ENCODE results near the gene RIT2. TPM values are rescaled to one million over a fixed set of nuclear protein-coding genes. Genes with fewer than 3 reads are reported as not detected.
"Not testable (repeated sequence)": the region's sequence is repeated elsewhere in the genome, so short reads cannot be mapped to it uniquely, and the experiment has no call there.

Gene RIT2
- total and polyA plus RNA-seq, 2 experiments from 2014 or later, result not detected

- H3K4me3 ChIP-seq, result no peak overlapping the region
- TF ChIP-seq, protein P1, sequence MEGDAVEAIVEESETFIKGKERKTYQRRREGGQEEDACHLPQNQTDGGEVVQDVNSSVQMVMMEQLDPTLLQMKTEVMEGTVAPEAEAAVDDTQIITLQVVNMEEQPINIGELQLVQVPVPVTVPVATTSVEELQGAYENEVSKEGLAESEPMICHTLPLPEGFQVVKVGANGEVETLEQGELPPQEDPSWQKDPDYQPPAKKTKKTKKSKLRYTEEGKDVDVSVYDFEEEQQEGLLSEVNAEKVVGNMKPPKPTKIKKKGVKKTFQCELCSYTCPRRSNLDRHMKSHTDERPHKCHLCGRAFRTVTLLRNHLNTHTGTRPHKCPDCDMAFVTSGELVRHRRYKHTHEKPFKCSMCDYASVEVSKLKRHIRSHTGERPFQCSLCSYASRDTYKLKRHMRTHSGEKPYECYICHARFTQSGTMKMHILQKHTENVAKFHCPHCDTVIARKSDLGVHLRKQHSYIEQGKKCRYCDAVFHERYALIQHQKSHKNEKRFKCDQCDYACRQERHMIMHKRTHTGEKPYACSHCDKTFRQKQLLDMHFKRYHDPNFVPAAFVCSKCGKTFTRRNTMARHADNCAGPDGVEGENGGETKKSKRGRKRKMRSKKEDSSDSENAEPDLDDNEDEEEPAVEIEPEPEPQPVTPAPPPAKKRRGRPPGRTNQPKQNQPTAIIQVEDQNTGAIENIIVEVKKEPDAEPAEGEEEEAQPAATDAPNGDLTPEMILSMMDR (IDR thresholded peaks at IDR 0.05; ENCODE audit: low read depth, low read length), result no peak
- H3K27me3 ChIP-seq, result no peaks in the 10 kb centered on the region
- H3K9me3 ChIP-seq (ENCODE audit: low read depth), result no peaks in the 10 kb centered on the region
- DNase-seq (ENCODE audit: low read depth in 1 of 2, low spot score in 1 of 2), result peak in 1 of 2 donors; percentile 63
- no peaks in the 10 kb centered on the region for H3K4me1 ChIP-seq (ENCODE audit: low read depth)
- no peaks in the 10 kb centered on the region for H3K36me3 ChIP-seq
- no peak overlapping the region for H3K27ac ChIP-seq
These were observed 313.8 kb downstream of the RIT2 start for GRCh38 chr18:42801706-42802105.

GRCh38 chr18:42798606-42799170 is 316.8 kb downstream of the RIT2 start:
- TF ChIP-seq, protein P1 (IDR thresholded peaks at IDR 0.05; ENCODE audit: low read depth, low read length), result no peak
- no peaks in the 10 kb centered on the region for H3K36me3 ChIP-seq
- H3K4me1 ChIP-seq (ENCODE audit: low read depth), result no peaks in the 10 kb centered on the region
- H3K4me3 ChIP-seq, result no peak overlapping the region
- H3K9me3 ChIP-seq (ENCODE audit: low read depth), result no peaks in the 10 kb centered on the region
- no peak overlapping the region for H3K27ac ChIP-seq
- no peaks in the 10 kb centered on the region for H3K27me3 ChIP-seq
- no peak for DNase-seq (ENCODE audit: low read depth in 1 of 2, low spot score in 1 of 2)

- H3K4me1 ChIP-seq (ENCODE audit: low read depth); H3K27me3 ChIP-seq; H3K27ac ChIP-seq; H3K9me3 ChIP-seq (ENCODE audit: low read depth); DNase-seq (ENCODE audit: low read depth in 1 of 2, low spot score in 1 of 2); H3K4me3 ChIP-seq; H3K36me3 ChIP-seq: not testable (repeated sequence)
These were observed 320.2 kb downstream of the RIT2 start for GRCh38 chr18:42795213-42795789.

GRCh38 chr18:42792731-42793130 is 322.8 kb downstream of the RIT2 start:
- DNase-seq (ENCODE audit: low read depth in 1 of 2, low spot score in 1 of 2), result no peak
- Histone ChIP-seq H3K27ac (no peak overlapping the region), H3K36me3 (no peaks in the 10 kb centered on the region), H3K4me1 (ENCODE audit: low read depth) (no peaks in the 10 kb centered on the region), H3K9me3 (ENCODE audit: low read depth) (no peaks in the 10 kb centered on the region), H3K4me3 (no peak overlapping the region), H3K27me3 (no peaks in the 10 kb centered on the region)
- TF ChIP-seq, protein P1 (IDR thresholded peaks at IDR 0.05; ENCODE audit: low read depth, low read length), result no peak

GRCh38 chr18:42784632-42785031 is 330.9 kb downstream of the RIT2 start:
- no peak for DNase-seq (ENCODE audit: low read depth in 1 of 2, low spot score in 1 of 2)
- Histone ChIP-seq H3K36me3 (no peaks in the 10 kb centered on the region), H3K27me3 (no peaks in the 10 kb centered on the region), H3K4me1 (ENCODE audit: low read depth) (no peaks in the 10 kb centered on the region), H3K27ac (no peak overlapping the region), H3K9me3 (ENCODE audit: low read depth) (no peaks in the 10 kb centered on the region), H3K4me3 (no peak overlapping the region)
- TF ChIP-seq, protein P1 (IDR thresholded peaks at IDR 0.05; ENCODE audit: low read depth, low read length), result no peak

GRCh38 chr18:42782929-42783328 is 332.6 kb downstream of the RIT2 start:
- H3K4me3 ChIP-seq, result no peak overlapping the region
- H3K36me3 ChIP-seq, result no peaks in the 10 kb centered on the region
- H3K9me3 ChIP-seq (ENCODE audit: low read depth), result no peaks in the 10 kb centered on the region
- TF ChIP-seq, protein P1 (IDR thresholded peaks at IDR 0.05; ENCODE audit: low read depth, low read length), result no peak
- H3K27me3 ChIP-seq, result no peaks in the 10 kb centered on the region
- H3K4me1 ChIP-seq (ENCODE audit: low read depth), result no peaks in the 10 kb centered on the region
- no peak for DNase-seq (ENCODE audit: low read depth in 1 of 2, low spot score in 1 of 2)
- H3K27ac ChIP-seq, result no peak overlapping the region
